CD4-positive, alpha-beta T cell (primary cell): ENCODE measurements around the gene NINJ1. TPM values are rescaled to one million over a fixed set of nuclear protein-coding genes. Genes with fewer than 3 reads are reported as not detected.

Experiments
- ATAC-seq: fragments of 200-7000 bp; cut with Tn5 transposase; one replicate; pipeline ENCODE4 v1.10.0; 2022; ENCODE audit warnings: mild to moderate bottlenecking; ENCODE audit not compliant: poor library complexity
- CTCF ChIA-PET: fragments of 350-600 bp; sonication (Branson Sonifier 250); formaldehyde crosslinking; loops from one replicate; lab custom pipeline; 2021; ENCODE audit warnings: antibody characterized with exemption, inconsistent platforms; lab: Charles Lee
- POLR2A ChIA-PET: fragments of 350-600 bp; sonication (Branson Sonifier 250); formaldehyde crosslinking; loops from one replicate; lab custom pipeline; 2021; ENCODE audit warnings: antibody characterized with exemption, inconsistent platforms; lab: Charles Lee
- DNase-seq, 14 experiments: peaks; one replicate each; pipeline ENCODE4 v3.0.0-alpha.2; 2013 to 2020; ENCODE audit warnings: mixed read lengths in 2 of 14
- H3K27ac ChIP-seq, 2 donors: one replicate each; pipeline versions ENCODE4 v1.5.1 to v1.7.0; 2013; ENCODE audit warnings: low read length in 2 of 2, low read depth in 1 of 2, mild to moderate bottlenecking in 1 of 2
- H3K27me3 ChIP-seq, 2 experiments: 1 replicate in 1 of 2; 2 replicates in 1 of 2; pipeline versions ENCODE4 v1.6.1 to v1.7.0; 2013; ENCODE audit warnings: low read length in 2 of 2, control low read depth in 1 of 2, mild to moderate bottlenecking in 1 of 2, moderate library complexity in 1 of 2; ENCODE audit not compliant: insufficient read depth in 2 of 2, control insufficient read depth in 1 of 2
- H3K36me3 ChIP-seq: one replicate; pipeline ENCODE4 v1.6.1; 2013; ENCODE audit warnings: low read length, control low read depth; ENCODE audit not compliant: insufficient read depth
- H3K4me1 ChIP-seq: one replicate; pipeline ENCODE4 v1.6.1; 2013; ENCODE audit warnings: low read length, control low read depth; ENCODE audit not compliant: insufficient read depth
- H3K4me3 ChIP-seq: one replicate; pipeline ENCODE4 v1.5.1; 2013; ENCODE audit warnings: mild to moderate bottlenecking, low read length, moderate library complexity
- H3K9me3 ChIP-seq, 2 experiments: 1 replicate in 1 of 2; 2 replicates in 1 of 2; pipeline versions ENCODE4 v1.6.1 to v1.7.0; 2013; ENCODE audit warnings: low read length in 2 of 2, mild to moderate bottlenecking in 2 of 2, control low read depth in 1 of 2, moderate library complexity in 1 of 2; ENCODE audit not compliant: control insufficient read depth in 1 of 2, insufficient read depth in 1 of 2
- H3K27ac Mint-ChIP-seq: one replicate; pipeline ENCODE4 v1.8.0; 2020; ENCODE audit warnings: mixed read lengths
- H3K27me3 Mint-ChIP-seq: one replicate; pipeline ENCODE4 v1.8.0; 2021; ENCODE audit warnings: mixed read lengths
- H3K36me3 Mint-ChIP-seq: one replicate; pipeline ENCODE4 v1.8.0; 2021; ENCODE audit warnings: low read depth, mixed read lengths
- H3K4me1 Mint-ChIP-seq: one replicate; pipeline ENCODE4 v1.8.0; 2021; ENCODE audit warnings: low read depth, mixed read lengths
- H3K4me3 Mint-ChIP-seq: one replicate; pipeline ENCODE4 v1.8.0; 2020; ENCODE audit warnings: mild to moderate bottlenecking, mixed read lengths
- H3K9me3 Mint-ChIP-seq: one replicate; pipeline ENCODE4 v1.8.0; 2020; ENCODE audit warnings: mixed read lengths
- intact Hi-C, 2 experiments: fragments of 100-400 bp; cut with DNase I in 1 of 2; cut with micrococcal nuclease in 1 of 2; formaldehyde crosslinking; loops; one replicate each; pipeline versions ENCODE4 v1.15.1 to v1.9.0; 2023 to 2025; cut with DNase I, micrococcal nuclease
- total RNA-seq, 174 experiments: library from RNA in 2 of 174; stranded (reverse) in 2 of 174; gene quantifications; one replicate each; pipeline ENCODE4 v1.2.3 and lab custom pipeline; 2021 to 2026
- TF ChIP-seq, protein P1 (sequence below): fragments of 200-600 bp; IDR thresholded peaks from one replicate; pipeline ENCODE4 v1.8.0; 2022; ENCODE audit warnings: antibody characterized with exemption, mild to moderate bottlenecking

NINJ1 gene
- total RNA-seq, 2 experiments from 2014 or later = 87.8 to 87.9 TPM

DNA sequence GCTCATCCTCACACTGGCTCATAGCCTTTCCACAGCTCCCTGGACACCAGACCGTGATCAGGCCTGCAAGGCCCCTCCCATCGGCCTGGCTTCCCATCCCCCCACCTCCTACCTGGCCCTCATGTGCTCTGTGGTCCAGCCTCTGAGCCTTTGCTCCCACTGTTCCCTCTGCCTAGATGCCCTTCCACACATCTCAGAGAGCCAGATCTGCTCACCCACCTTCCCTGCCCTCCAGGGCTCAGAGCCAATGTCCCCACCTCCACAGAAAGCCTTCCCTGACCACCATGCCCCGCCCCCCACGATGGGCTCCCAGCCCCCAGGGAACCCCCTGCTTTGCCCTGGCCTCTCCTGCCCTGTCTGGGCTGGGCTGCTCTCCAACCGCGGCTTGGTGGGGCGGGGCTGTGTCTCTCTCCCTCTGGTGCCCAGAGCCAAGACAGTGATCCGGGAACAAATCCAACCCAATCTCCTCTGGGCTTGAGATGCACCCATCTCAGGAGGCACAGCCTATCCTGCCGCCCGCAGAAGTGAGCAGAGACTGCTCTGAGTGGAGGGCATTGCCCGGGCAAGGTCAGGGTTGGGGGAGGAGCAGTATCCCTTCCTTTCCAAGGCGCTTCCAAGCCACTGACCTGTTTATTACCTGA lies 1.6 kb downstream of the NINJ1 start:
- no peaks in the 10 kb centered on the region for H3K27me3 ChIP-seq
- DNase-seq = no peak
- H3K4me3 Mint-ChIP-seq = peak overlapping the region; percentile 94
- no peak for ATAC-seq
- peak overlapping the region; percentile 94 for H3K27ac Mint-ChIP-seq
- peak overlapping the region in 1 of 2 donors; percentile 27 for H3K27ac ChIP-seq
- POLR2A ChIA-PET = interaction anchor here (2.7 kb wide), 1 partner anchor 36 kb away, joined by 20 read pairs; the partner anchor contains the start of gene CARD19
- no peaks in the 10 kb centered on the region for H3K9me3 ChIP-seq
- H3K36me3 Mint-ChIP-seq = peaks cover 6% of the 10 kb centered on the region
- peak overlapping the region; percentile 86 for H3K4me3 ChIP-seq
- H3K4me1 Mint-ChIP-seq = peaks cover 78% of the 10 kb centered on the region
- H3K36me3 ChIP-seq = no peaks in the 10 kb centered on the region
- H3K4me1 ChIP-seq = peaks cover 85% of the 10 kb centered on the region
- CTCF ChIA-PET = no interaction called here
- intact Hi-C loops = loop anchor here in 1 of 2 experiments (10.0 kb wide), 1 partner anchor 322 kb away; the partner anchor contains the start of genes FAM120A and FAM120AOS
- no peaks in the 10 kb centered on the region for H3K27me3 Mint-ChIP-seq
- no peaks in the 10 kb centered on the region for H3K9me3 Mint-ChIP-seq
- TF ChIP-seq, protein P1, sequence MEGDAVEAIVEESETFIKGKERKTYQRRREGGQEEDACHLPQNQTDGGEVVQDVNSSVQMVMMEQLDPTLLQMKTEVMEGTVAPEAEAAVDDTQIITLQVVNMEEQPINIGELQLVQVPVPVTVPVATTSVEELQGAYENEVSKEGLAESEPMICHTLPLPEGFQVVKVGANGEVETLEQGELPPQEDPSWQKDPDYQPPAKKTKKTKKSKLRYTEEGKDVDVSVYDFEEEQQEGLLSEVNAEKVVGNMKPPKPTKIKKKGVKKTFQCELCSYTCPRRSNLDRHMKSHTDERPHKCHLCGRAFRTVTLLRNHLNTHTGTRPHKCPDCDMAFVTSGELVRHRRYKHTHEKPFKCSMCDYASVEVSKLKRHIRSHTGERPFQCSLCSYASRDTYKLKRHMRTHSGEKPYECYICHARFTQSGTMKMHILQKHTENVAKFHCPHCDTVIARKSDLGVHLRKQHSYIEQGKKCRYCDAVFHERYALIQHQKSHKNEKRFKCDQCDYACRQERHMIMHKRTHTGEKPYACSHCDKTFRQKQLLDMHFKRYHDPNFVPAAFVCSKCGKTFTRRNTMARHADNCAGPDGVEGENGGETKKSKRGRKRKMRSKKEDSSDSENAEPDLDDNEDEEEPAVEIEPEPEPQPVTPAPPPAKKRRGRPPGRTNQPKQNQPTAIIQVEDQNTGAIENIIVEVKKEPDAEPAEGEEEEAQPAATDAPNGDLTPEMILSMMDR = no peak

DNA sequence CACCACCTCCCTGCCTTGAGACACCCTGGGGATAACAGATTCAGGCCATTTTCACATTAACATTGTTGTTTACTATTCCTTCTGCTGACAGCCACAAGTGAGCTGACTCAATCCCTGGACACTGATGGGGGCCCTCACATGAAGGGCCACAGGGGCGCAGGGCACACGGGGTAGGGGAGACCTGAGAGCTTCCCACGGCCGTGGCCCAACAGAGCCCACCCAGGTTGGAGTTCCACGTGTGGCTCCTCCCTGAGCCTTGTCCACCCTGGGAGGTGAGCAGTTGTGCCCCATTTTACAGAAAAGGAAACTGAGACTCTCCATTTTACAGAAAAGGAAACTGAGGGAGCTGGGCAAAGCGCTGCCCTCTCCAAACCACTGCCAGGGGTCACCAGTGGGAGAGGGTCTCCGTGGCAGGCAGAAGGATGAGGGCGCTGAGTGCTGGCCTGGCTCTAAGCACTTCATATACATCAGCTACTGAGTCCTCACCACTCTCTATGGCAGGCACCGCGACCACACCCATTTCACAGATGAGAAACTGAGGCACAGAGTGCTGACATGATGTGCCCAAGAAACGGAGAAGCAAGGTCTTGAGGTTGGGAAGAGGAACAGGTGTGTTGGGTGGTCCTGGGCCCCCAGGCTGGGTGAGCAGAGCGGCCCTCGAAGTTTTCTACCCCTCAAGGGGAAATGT lies 2.3 kb downstream of the NINJ1 start:
- ATAC-seq = no peak
- peak overlapping the region in 1 of 2 donors; percentile 27 for H3K27ac ChIP-seq
- peak overlapping the region; percentile 94 for H3K27ac Mint-ChIP-seq
- no peaks in the 10 kb centered on the region for H3K9me3 ChIP-seq
- peaks cover 6% of the 10 kb centered on the region for H3K36me3 Mint-ChIP-seq
- TF ChIP-seq, protein P1 = no peak
- intact Hi-C loops = loop anchor here (2.0 to 10.0 kb wide), 2 partner anchors 13 to 323 kb away; partner anchors contain the start of genes FAM120A (in 1 of the 2) and FAM120AOS (in 1 of the 2)
- POLR2A ChIA-PET = interaction anchor here (2.0 kb wide), 1 partner anchor 36 kb away, joined by 5 read pairs; the partner anchor contains the start of gene CARD19
- H3K4me1 ChIP-seq = peaks cover 90% of the 10 kb centered on the region
- H3K27me3 ChIP-seq = no peaks in the 10 kb centered on the region
- peaks cover 78% of the 10 kb centered on the region for H3K4me1 Mint-ChIP-seq
- H3K36me3 ChIP-seq = no peaks in the 10 kb centered on the region
- peak overlapping the region; percentile 94 for H3K4me3 Mint-ChIP-seq
- CTCF ChIA-PET = no interaction called here
- H3K9me3 Mint-ChIP-seq = no peaks in the 10 kb centered on the region
- DNase-seq = no peak
- H3K27me3 Mint-ChIP-seq = no peaks in the 10 kb centered on the region
- H3K4me3 ChIP-seq = peak overlapping the region; percentile 86

DNA sequence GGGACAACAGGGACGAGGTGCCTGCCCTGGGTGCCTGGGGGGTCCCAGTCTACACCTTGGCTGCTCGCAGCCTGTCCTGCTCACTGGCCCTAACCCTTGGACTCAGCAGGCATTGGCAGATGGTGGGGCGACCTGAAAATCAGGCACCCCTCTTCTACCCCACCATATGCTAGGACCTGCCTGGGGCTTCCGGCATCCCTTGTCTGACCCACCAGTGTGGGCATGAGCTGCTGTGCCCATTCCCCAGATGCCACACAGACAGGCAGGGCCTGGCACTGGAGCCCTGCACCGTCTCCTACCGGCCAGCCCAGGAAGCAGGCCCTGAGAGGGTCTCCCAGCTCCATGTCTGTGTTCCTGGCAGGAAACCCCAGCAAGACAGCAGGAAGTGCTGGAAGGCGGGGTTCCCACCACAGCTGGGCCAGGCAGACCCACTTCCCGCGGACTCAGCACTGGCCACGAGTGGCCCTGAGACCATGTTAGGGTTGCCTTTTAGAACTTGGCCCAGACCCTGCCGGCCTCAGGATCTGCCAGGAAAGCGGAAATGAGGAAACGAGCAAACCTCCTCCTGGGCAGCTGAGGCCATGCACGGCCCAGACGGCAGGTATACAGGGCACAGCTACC lies 3.1 kb downstream of the NINJ1 start:
- no peaks in the 10 kb centered on the region for H3K9me3 Mint-ChIP-seq
- H3K27me3 ChIP-seq = no peaks in the 10 kb centered on the region
- no peak overlapping the region for H3K27ac ChIP-seq
- intact Hi-C loops = loop anchor here (2.0 to 10.0 kb wide), 2 partner anchors 14 to 324 kb away; partner anchors contain the start of genes FAM120A (in 1 of the 2) and FAM120AOS (in 1 of the 2)
- H3K27ac Mint-ChIP-seq = peak overlapping the region; percentile 94
- H3K9me3 ChIP-seq = no peaks in the 10 kb centered on the region
- no peak overlapping the region for H3K4me3 ChIP-seq
- TF ChIP-seq, protein P1 = no peak
- peaks cover 82% of the 10 kb centered on the region for H3K4me1 Mint-ChIP-seq
- no peaks in the 10 kb centered on the region for H3K27me3 Mint-ChIP-seq
- ATAC-seq (no peak), DNase-seq (peak in 1 of 14 experiments; percentile 26)
- peak overlapping the region; percentile 94 for H3K4me3 Mint-ChIP-seq
- CTCF ChIA-PET = interaction anchor here (0.6 kb wide), 1 partner anchor 58 kb away, joined by 4 read pairs; no protein-coding TSS in a partner anchor
- peaks cover 2% of the 10 kb centered on the region for H3K36me3 ChIP-seq
- peaks cover 93% of the 10 kb centered on the region for H3K4me1 ChIP-seq
- POLR2A ChIA-PET = interaction anchor here (0.8 to 2.8 kb wide), 3 partner anchors 8 to 35 kb away, joined by 3 to 9 read pairs (median 5); partner anchors contain the start of gene CARD19
- peaks cover 8% of the 10 kb centered on the region for H3K36me3 Mint-ChIP-seq
